Esophagus muscularis mucosa (tissue), 4 donors: ENCODE measurements around the gene OR10J1. TPM values are rescaled to one million over a fixed set of nuclear protein-coding genes. Genes with fewer than 3 reads are reported as not detected.

Source experiments
- DNase-seq: peaks from one replicate; pipeline ENCODE4 v3.0.0-alpha.2; 2017; ENCODE audit errors: extremely low spot score
- H3K27ac ChIP-seq, 4 donors: fragments of 200-600 bp; sonication (generic); replicated peaks in 1 of 4; 1 replicate in 3 of 4; 2 replicates in 1 of 4; pipeline ENCODE4 v1.5.1; 2016 to 2019; ENCODE audit warnings: mild to moderate bottlenecking in 1 of 4
- H3K27me3 ChIP-seq, 4 donors: fragments of 200-600 bp; sonication (generic); one replicate each; pipeline versions ENCODE4 v1.5.1 to v1.6.0; 2016 to 2019
- H3K36me3 ChIP-seq, 4 donors: fragments of 200-600 bp; sonication (generic); one replicate each; pipeline ENCODE4 v1.5.1; 2016 to 2019
- H3K4me1 ChIP-seq, 4 donors: fragments of 200-600 bp; sonication (generic); one replicate each; pipeline ENCODE4 v1.5.1; 2016 to 2019
- H3K4me3 ChIP-seq, 4 donors: fragments of 200-600 bp; sonication (generic); 1 replicate in 2 of 4; 2 replicates in 2 of 4; pipeline ENCODE4 v1.5.1; 2016 to 2019; ENCODE audit warnings: mild to moderate bottlenecking in 4 of 4, moderate library complexity in 1 of 4
- H3K9me3 ChIP-seq, 4 donors: fragments of 200-600 bp; sonication (generic); 1 replicate in 3 of 4; 2 replicates in 1 of 4; pipeline ENCODE4 v1.5.1; 2016 to 2019
- CTCF ChIP-seq, 3 experiments: fragments of 200-600 bp in 2 of 3; fragments of 450-650 bp in 1 of 3; sonication (generic) in 2 of 3; IDR thresholded peaks; one replicate each; pipeline ENCODE4 v1.5.1; 2017 to 2019; ENCODE audit warnings: antibody characterized with exemption in 3 of 3, mild to moderate bottlenecking in 2 of 3, moderate library complexity in 1 of 3
- EP300 ChIP-seq: sonication (generic); formaldehyde crosslinking; IDR thresholded peaks from one replicate; pipeline ENCODE4 v1.6.1; 2017; ENCODE audit warnings: antibody characterized with exemption
- POLR2A ChIP-seq: fragments of 450-650 bp; IDR thresholded peaks from one replicate; pipeline ENCODE4 v1.6.1; 2017; ENCODE audit warnings: antibody characterized with exemption, moderate library complexity, mild to moderate bottlenecking, low read depth
- POLR2AphosphoS5 ChIP-seq, 2 donors: sonication (generic); formaldehyde crosslinking; IDR thresholded peaks; one replicate each; pipeline ENCODE4 v1.6.1; 2017; ENCODE audit warnings: antibody characterized with exemption in 2 of 2
- WGBS: methylation state at CpG from one replicate; pipeline ENCODE4 v1.1.5; 2018; 5-methylcytosine and 5-hydroxymethylcytosine counted together
- intact Hi-C: fragments of 100-400 bp; cut with DNase I; formaldehyde crosslinking; loops from one replicate; pipeline ENCODE4 v1.15.1; 2023
- total RNA-seq, 4 donors: library from RNA; depleted of rRNA; stranded (reverse); fragments of >200 nt; gene quantifications; one replicate each; pipeline versions ENCODE4 v1.1.0 to v1.2.1, GENCODE V29; 2016

Gene OR10J1
- total RNA-seq, 4 donors from 2014 or later: not detected

GRCh38 chr1:159483501-159483900, 44.0 kb downstream of the OR10J1 start:
- Histone ChIP-seq H3K9me3 (no peaks in the 10 kb centered on the region), H3K4me3 (no peak overlapping the region), H3K27ac (no peak overlapping the region), H3K4me1 (no peaks in the 10 kb centered on the region), H3K27me3 (no peaks in the 10 kb centered on the region), H3K36me3 (no peaks in the 10 kb centered on the region)
- intact Hi-C loops: no loop called here
- WGBS: 77% methylated on average over 4 of the region's 4 CpGs
- TF ChIP-seq POLR2A (no peak), CTCF (IDR thresholded peaks at IDR 0.05) (no peak), POLR2AphosphoS5 (IDR thresholded peaks at IDR 0.05) (no peak), EP300 (no peak)
- DNase-seq: no peak

Other genes starting within 250 kb of the OR10J1 start
- 100 to 1,000 TPM in 2 of 4 donors, 10 to 100 TPM in 2; 31.1 to 315 (median 128) TPM for gene ACKR1, start 234.8 kb upstream of the OR10J1 start, total RNA-seq
- gene FCER1A, start 137.4 kb upstream of the OR10J1 start, total RNA-seq: 1 to 10 TPM in 3 of 4 donors, under 1 TPM in 1; 0.45 to 8.3 (median 3.6) TPM
- gene OR10J4, start 7.5 kb upstream of the OR10J1 start, total RNA-seq: not detected
- gene OR10J5, start 96.3 kb downstream of the OR10J1 start, total RNA-seq: not detected
- gene APCS, start 148.1 kb downstream of the OR10J1 start, total RNA-seq: not detected